WTC11 (cell line): ENCODE results near the gene PRM2.

Experiments used
- ATF3 ChIP-seq: sonication (generic); formaldehyde crosslinking; conservative IDR thresholded peaks from 2 replicates; pipeline ENCODE4 v1.8.1; 2022; ENCODE audit warnings: mild to moderate bottlenecking, missing genetic modification reagents
- CTCF ChIP-seq: fragments of 200-600 bp; IDR thresholded peaks from 2 replicates; pipeline ENCODE4 v1.8.0; 2022; ENCODE audit warnings: antibody characterized with exemption
- ERG ChIP-seq: fragments of 250-450 bp; sonication (Bioruptor Pico); IDR thresholded peaks from 2 replicates; pipeline ENCODE4 v1.8.0; 2021; ENCODE audit warnings: mild to moderate bottlenecking
- ESRRA ChIP-seq: sonication (generic); formaldehyde crosslinking; IDR thresholded peaks from 2 replicates; pipeline ENCODE4 v1.8.1; 2022; ENCODE audit warnings: mild to moderate bottlenecking, missing genetic modification reagents, borderline replicate concordance
- FOXJ3 ChIP-seq: sonication (generic); formaldehyde crosslinking; IDR thresholded peaks from 2 replicates; pipeline ENCODE4 v1.9.0; 2021; ENCODE audit warnings: missing genetic modification reagents, mild to moderate bottlenecking, borderline replicate concordance
- GABPB1 ChIP-seq: sonication (generic); formaldehyde crosslinking; IDR thresholded peaks from 2 replicates; pipeline ENCODE4 v1.8.1; 2023; ENCODE audit warnings: mild to moderate bottlenecking, missing genetic modification reagents
- HMGXB4 ChIP-seq: sonication (generic); formaldehyde crosslinking; IDR thresholded peaks from 2 replicates; pipeline ENCODE4 v1.8.1; 2023; ENCODE audit warnings: mild to moderate bottlenecking, moderate library complexity, missing genetic modification reagents
- JUN ChIP-seq: sonication (generic); formaldehyde crosslinking; IDR thresholded peaks from 2 replicates; pipeline ENCODE4 v1.8.0; 2023; ENCODE audit warnings: mild to moderate bottlenecking, missing genetic modification reagents
- SP1 ChIP-seq: sonication (generic); formaldehyde crosslinking; conservative IDR thresholded peaks from 2 replicates; pipeline ENCODE4 v1.8.1; 2022; ENCODE audit warnings: missing genetic modification reagents
- STAT6 ChIP-seq: sonication (generic); formaldehyde crosslinking; conservative IDR thresholded peaks from 2 replicates; pipeline ENCODE4 v1.8.1; 2023; ENCODE audit warnings: mild to moderate bottlenecking, low read depth, missing genetic modification reagents, moderate library complexity
- ZNF121 ChIP-seq: sonication (generic); formaldehyde crosslinking; IDR thresholded peaks from 2 replicates; pipeline ENCODE4 v1.8.0; 2023; ENCODE audit warnings: missing genetic modification reagents

GRCh38 chr16:11321662-11322061, 45.4 kb upstream of the PRM2 start:
- TF ChIP-seq CTCF, result no peak
- no peak for TF ChIP-seq ZNF121 (CRISPR knock-in tag)
- no peak for TF ChIP-seq GABPB1
- no peak for TF ChIP-seq STAT6 (CRISPR knock-in tag)
- TF ChIP-seq HMGXB4 (CRISPR knock-in tag), result no peak
- TF ChIP-seq ESRRA (CRISPR knock-in tag), result no peak
- no peak for TF ChIP-seq ERG (CRISPR knock-in tag)
- no peak for TF ChIP-seq ATF3 (CRISPR knock-in tag)
- TF ChIP-seq FOXJ3 (CRISPR knock-in tag), result no peak
- no peak for TF ChIP-seq JUN (CRISPR knock-in tag)
- no peak for TF ChIP-seq SP1 (CRISPR knock-in tag)
